Mesangial cell (primary cell): ENCODE results near the gene FHIP1A. TPM values are rescaled to one million over a fixed set of nuclear protein-coding genes. Genes with fewer than 3 reads are reported as not detected.

Experiments used
- total RNA-seq: library from RNA; depleted of rRNA; stranded (reverse); fragments of >200 nt; gene quantifications from 2 replicates; pipeline ENCODE4 v1.2.3, GENCODE V29; 2015

The FHIP1A gene
- 5.1 and 6.6 TPM in 2 replicates for total RNA-seq

GRCh38 chr4:151408630-151409469 lies at the start of gene FHIP1A:
Gene FHIP1A, plus strand, starts transcription at chr4:151409176. Its CDS starts 157,084 bp downstream, at chr4:151566260.

Other genes starting within 250 kb of the FHIP1A start
- not detected in 2 replicates for gene PRSS48, start 132.0 kb upstream of the FHIP1A start, total RNA-seq
- gene SH3D19, start 83.6 kb upstream of the FHIP1A start, total RNA-seq = 19.1 and 20.2 TPM in 2 replicates